Measurements from ENCODE around the gene CRYBA4. TPM values are rescaled to one million over a fixed set of nuclear protein-coding genes. Genes with fewer than 3 reads are reported as not detected.

CRYBA4 gene
- total RNA-seq, 1 experiment from 2014 or later = not detected

- DNase-seq (ENCODE audit: low spot score) = no peak
- CTCF ChIA-PET = no interaction called here
Measured at GRCh38 chr22:26616650-26617049, 5.1 kb upstream of the CRYBA4 start.

GRCh38 chr22:26617271-26618199 is 4.2 kb upstream of the CRYBA4 start, which contains the start of gene CRYBB1:
Gene CRYBB1 (minus strand): TSS chr22:26618027. CDS start chr22:26616319, 1,708 bp downstream.
- intact Hi-C loops (cut with micrococcal nuclease; ENCODE audit: unreplicated experiment) = no loop called here
- POLR2A ChIA-PET (ENCODE audit: low non-redundant PET) = no interaction called here
- TF ChIP-seq EZH2 (IDR thresholded peaks at IDR 0.05; ENCODE audit: borderline replicate concordance, low read depth, low read length, poor library complexity, severe bottlenecking) = no peak
- no peak for TF ChIP-seq CTCF (conservative IDR thresholded peaks at IDR 0.05; ENCODE audit: low read depth, low read length)
- no peak for DNase-seq (ENCODE audit: low spot score)
- CTCF ChIA-PET = no interaction called here
- Histone ChIP-seq H3K36me3 (ENCODE audit: insufficient read depth, low read length, poor library complexity, severe bottlenecking) (no peaks in the 10 kb centered on the region), H3K27ac (ENCODE audit: low read depth, low read length, poor library complexity, severe bottlenecking) (no peak within 1 kb of the TSS), H3K27me3 (replicated peaks; ENCODE audit: insufficient read depth, low read depth, low read length, poor library complexity) (no peaks in the 10 kb centered on the region), H3K4me1 (ENCODE audit: insufficient read depth, low read length, poor library complexity, severe bottlenecking) (no peaks in the 10 kb centered on the region), H3K9me3 (ENCODE audit: low read depth, low read length, poor library complexity, severe bottlenecking) (no peaks in the 10 kb centered on the region), H3K4me3 (ENCODE audit: low read depth, low read length, poor library complexity, severe bottlenecking) (no peak within 1 kb of the TSS)
- no TSS peak for BruUV-seq (replicated peaks)

More at GRCh38 chr22:26616650-26617049, 5.1 kb upstream of the CRYBA4 start:
- intact Hi-C loops (cut with micrococcal nuclease; ENCODE audit: unreplicated experiment) = no loop called here
- no peaks in the 10 kb centered on the region for H3K36me3 ChIP-seq (ENCODE audit: insufficient read depth, low read length, poor library complexity, severe bottlenecking)
- no TSS peak for BruUV-seq (replicated peaks)
- H3K27me3 ChIP-seq (replicated peaks; ENCODE audit: insufficient read depth, low read depth, low read length, poor library complexity) = no peaks in the 10 kb centered on the region
- no peaks in the 10 kb centered on the region for H3K9me3 ChIP-seq (ENCODE audit: low read depth, low read length, poor library complexity, severe bottlenecking)
- no peak overlapping the region for H3K4me3 ChIP-seq (ENCODE audit: low read depth, low read length, poor library complexity, severe bottlenecking)
- no peaks in the 10 kb centered on the region for H3K4me1 ChIP-seq (ENCODE audit: insufficient read depth, low read length, poor library complexity, severe bottlenecking)
- no peak overlapping the region for H3K27ac ChIP-seq (ENCODE audit: low read depth, low read length, poor library complexity, severe bottlenecking)
- POLR2A ChIA-PET (ENCODE audit: low non-redundant PET) = no interaction called here
- TF ChIP-seq CTCF (conservative IDR thresholded peaks at IDR 0.05; ENCODE audit: low read depth, low read length) = no peak
- TF ChIP-seq EZH2 (IDR thresholded peaks at IDR 0.05; ENCODE audit: borderline replicate concordance, low read depth, low read length, poor library complexity, severe bottlenecking) = no peak

GRCh38 chr22:26618455-26618854 is 3.3 kb upstream of the CRYBA4 start:
- CTCF ChIA-PET = no interaction called here
- no peak for DNase-seq (ENCODE audit: low spot score)

More at GRCh38 chr22:26618455-26618854, 3.3 kb upstream of the CRYBA4 start:
- TF ChIP-seq EZH2 (IDR thresholded peaks at IDR 0.05; ENCODE audit: borderline replicate concordance, low read depth, low read length, poor library complexity, severe bottlenecking) = no peak
- no peak for TF ChIP-seq CTCF (conservative IDR thresholded peaks at IDR 0.05; ENCODE audit: low read depth, low read length)
- intact Hi-C loops (cut with micrococcal nuclease; ENCODE audit: unreplicated experiment) = no loop called here
- no TSS peak for BruUV-seq (replicated peaks)
- H3K27me3 ChIP-seq (replicated peaks; ENCODE audit: insufficient read depth, low read depth, low read length, poor library complexity) = no peaks in the 10 kb centered on the region
- H3K4me3 ChIP-seq (ENCODE audit: low read depth, low read length, poor library complexity, severe bottlenecking) = no peak overlapping the region
- H3K36me3 ChIP-seq (ENCODE audit: insufficient read depth, low read length, poor library complexity, severe bottlenecking) = no peaks in the 10 kb centered on the region
- no peak overlapping the region for H3K27ac ChIP-seq (ENCODE audit: low read depth, low read length, poor library complexity, severe bottlenecking)
- POLR2A ChIA-PET (ENCODE audit: low non-redundant PET) = no interaction called here
- no peaks in the 10 kb centered on the region for H3K9me3 ChIP-seq (ENCODE audit: low read depth, low read length, poor library complexity, severe bottlenecking)
- no peaks in the 10 kb centered on the region for H3K4me1 ChIP-seq (ENCODE audit: insufficient read depth, low read length, poor library complexity, severe bottlenecking)
